GM23248 (cell line): ENCODE measurements around the gene C9orf72. TPM values are rescaled to one million over a fixed set of nuclear protein-coding genes. Genes with fewer than 3 reads are reported as not detected.

Source experiments
- DNase-seq: peaks from one replicate; pipeline ENCODE4 v3.0.0-alpha.2; 2015
- H2AFZ ChIP-seq: fragments of 200-600 bp; sonication (generic); 2 replicates; pipeline ENCODE4 v1.6.1; 2016; ENCODE audit warnings: antibody characterized with exemption
- H3F3A ChIP-seq: fragments of 200-600 bp; sonication (generic); 2 replicates; pipeline ENCODE4 v1.6.1; 2016; ENCODE audit warnings: mild to moderate bottlenecking, antibody characterized with exemption, mixed run types; ENCODE audit not compliant: insufficient read depth
- H3K27ac ChIP-seq: fragments of 200-600 bp; sonication (generic); 2 replicates; pipeline ENCODE4 v1.5.1; 2016; ENCODE audit warnings: mild to moderate bottlenecking
- H3K27me3 ChIP-seq: fragments of 200-600 bp; sonication (generic); replicated peaks from 2 replicates; pipeline ENCODE4 v1.6.1; 2016; ENCODE audit warnings: mild to moderate bottlenecking; ENCODE audit not compliant: insufficient read depth
- H3K36me3 ChIP-seq: fragments of 200-600 bp; sonication (generic); 2 replicates; pipeline ENCODE4 v1.6.1; 2016; ENCODE audit warnings: low read depth, mild to moderate bottlenecking
- H3K4me1 ChIP-seq: fragments of 200-600 bp; sonication (generic); 2 replicates; pipeline ENCODE4 v1.6.1; 2016; ENCODE audit warnings: mild to moderate bottlenecking; ENCODE audit not compliant: insufficient read depth
- H3K4me2 ChIP-seq: fragments of 200-600 bp; sonication (generic); one replicate; pipeline ENCODE4 v1.6.1; 2016; ENCODE audit warnings: mild to moderate bottlenecking; ENCODE audit not compliant: unreplicated experiment
- H3K4me3 ChIP-seq: fragments of 200-600 bp; sonication (generic); 2 replicates; pipeline ENCODE4 v1.5.1; 2016; ENCODE audit warnings: mild to moderate bottlenecking
- H3K79me2 ChIP-seq: fragments of 200-600 bp; sonication (generic); 2 replicates; pipeline ENCODE4 v1.6.1; 2016; ENCODE audit warnings: mild to moderate bottlenecking; ENCODE audit not compliant: insufficient read depth
- H3K9ac ChIP-seq: fragments of 200-600 bp; sonication (generic); 2 replicates; pipeline ENCODE4 v1.6.1; 2016; ENCODE audit warnings: mild to moderate bottlenecking
- H3K9me2 ChIP-seq: fragments of 200-600 bp; sonication (generic); 2 replicates; pipeline ENCODE4 v1.6.1; 2016; ENCODE audit warnings: mixed run types, mild to moderate bottlenecking, moderate library complexity; ENCODE audit not compliant: insufficient read depth
- H3K9me3 ChIP-seq: fragments of 200-600 bp; sonication (generic); one replicate; pipeline ENCODE4 v1.6.1; 2017; ENCODE audit warnings: low read depth
- H4K20me1 ChIP-seq: fragments of 200-600 bp; sonication (generic); 2 replicates; pipeline ENCODE4 v1.6.0; 2016; ENCODE audit not compliant: insufficient read depth
- EZH2 ChIP-seq: fragments of 200-600 bp; sonication (generic); IDR thresholded peaks from 2 replicates; pipeline ENCODE4 v1.6.1; 2018; ENCODE audit warnings: antibody characterized with exemption, mild to moderate bottlenecking; ENCODE audit not compliant: insufficient read depth, poor library complexity, severe bottlenecking
- EZH2phosphoT487 ChIP-seq: fragments of 200-600 bp; sonication (generic); IDR thresholded peaks from 2 replicates; pipeline ENCODE4 v1.6.1; 2018; ENCODE audit warnings: antibody characterized with exemption, moderate library complexity, mild to moderate bottlenecking, low read depth; ENCODE audit not compliant: insufficient read depth
- WGBS, 2 experiments: methylation state at CpG; one replicate each; pipeline ENCODE4 v1.1.6; 2015 to 2017; ENCODE audit warnings: low lambda C conversion rate in 2 of 2, low coverage in 1 of 2; ENCODE audit errors: missing lambda C conversion rate in 2 of 2; 5-methylcytosine and 5-hydroxymethylcytosine counted together
- in situ Hi-C: fragments of 300-500 bp; cut with MboI; formaldehyde crosslinking; loops from 2 replicates; pipeline ENCODE4 v1.15.0; 2020
- polyA plus RNA-seq: library from polyadenylated mRNA; unstranded; fragments of >200 nt; fragmentation: Nextera tagmentation; extraction: Ambion mirVana; gene quantifications from 2 replicates; pipeline ENCODE4 v1.2.1, GENCODE V29; 2016
- total RNA-seq: library from RNA; depleted of rRNA; stranded (reverse); fragments of >200 nt; shearing (Covaris generic); gene quantifications from 2 replicates; pipeline ENCODE4 v1.2.3, GENCODE V29; 2014

Gene C9orf72
- total and polyA plus RNA-seq, 2 experiments from 2014 or later, result 3.3 to 4.0 TPM

- H3K4me3 ChIP-seq, result no peak overlapping the region
- H3K4me1 ChIP-seq, result peaks cover 20% of the 10 kb centered on the region
- in situ Hi-C loops, result loop anchor here (10.0 to 25.0 kb wide), 2 partner anchors 64 to 501 kb away; no protein-coding TSS in a partner anchor
- H3K9me3 ChIP-seq, result no peaks in the 10 kb centered on the region
- H3F3A ChIP-seq, result peaks cover 9% of the 10 kb centered on the region
- 82 to 86% methylated on average over 3 of the region's 3 CpGs for WGBS, 2 experiments
- no peaks in the 10 kb centered on the region for H3K27me3 ChIP-seq
- TF ChIP-seq EZH2 (no peak), EZH2phosphoT487 (no peak)
- H3K9me2 ChIP-seq, result no peaks in the 10 kb centered on the region
- no peak overlapping the region for H3K9ac ChIP-seq
- H3K79me2 ChIP-seq, result no peaks in the 10 kb centered on the region
- H2AFZ ChIP-seq, result no peak overlapping the region
- H3K36me3 ChIP-seq, result no peaks in the 10 kb centered on the region
- no peak overlapping the region for H3K4me2 ChIP-seq
- no peak overlapping the region for H3K27ac ChIP-seq
- H4K20me1 ChIP-seq, result no peaks in the 10 kb centered on the region
- no peak for DNase-seq
These were observed 34.6 kb downstream of the C9orf72 start for GRCh38 chr9:27538647-27539046.

- Histone ChIP-seq H3K27me3 (no peaks in the 10 kb centered on the region), H3K4me3 (no peak overlapping the region), H3K9ac (no peak overlapping the region), H3K27ac (no peak overlapping the region), H2AFZ (no peak overlapping the region), H3K4me2 (no peak overlapping the region), H3K4me1 (peaks cover 20% of the 10 kb centered on the region), H3K36me3 (no peaks in the 10 kb centered on the region), H3K79me2 (no peaks in the 10 kb centered on the region), H3F3A (peaks cover 9% of the 10 kb centered on the region), H3K9me2 (no peaks in the 10 kb centered on the region), H3K9me3 (no peaks in the 10 kb centered on the region), H4K20me1 (no peaks in the 10 kb centered on the region)
- no peak for DNase-seq
- 4 to 18% methylated on average over 1 of the region's 1 CpG for WGBS, 2 experiments
- no peak for TF ChIP-seq EZH2phosphoT487
- TF ChIP-seq EZH2, result no peak
- in situ Hi-C loops, result loop anchor here (10.0 to 25.0 kb wide), 2 partner anchors 63 to 500 kb away; no protein-coding TSS in a partner anchor
These were observed 35.5 kb downstream of the C9orf72 start for GRCh38 chr9:27537756-27538155.

- no peaks in the 10 kb centered on the region for H3K9me3 ChIP-seq
- in situ Hi-C loops, result loop anchor here (10.0 to 25.0 kb wide), 2 partner anchors 62 to 500 kb away; no protein-coding TSS in a partner anchor
- H3K9ac ChIP-seq, result no peak overlapping the region
These were observed 36.2 kb downstream of the C9orf72 start for GRCh38 chr9:27537027-27537435.

GRCh38 chr9:27536168-27536567 is 37.1 kb downstream of the C9orf72 start:
- H3K27ac ChIP-seq, result no peak overlapping the region
- no peak for DNase-seq
- no peak overlapping the region for H3K4me2 ChIP-seq
- H3K79me2 ChIP-seq, result no peaks in the 10 kb centered on the region
- H3K9me3 ChIP-seq, result no peaks in the 10 kb centered on the region
- in situ Hi-C loops, result loop anchor here (10.0 to 25.0 kb wide), 2 partner anchors 61 to 499 kb away; no protein-coding TSS in a partner anchor
- peaks cover 16% of the 10 kb centered on the region for H3K4me1 ChIP-seq
- no peaks in the 10 kb centered on the region for H3K9me2 ChIP-seq
- H3K9ac ChIP-seq, result no peak overlapping the region
- H3K27me3 ChIP-seq, result 0 out of 2 replicates have a peak, but pooled peaks cover 2% of the 10 kb centered on the region
- H3K36me3 ChIP-seq, result no peaks in the 10 kb centered on the region
- peaks cover 9% of the 10 kb centered on the region for H3F3A ChIP-seq
- H4K20me1 ChIP-seq, result no peaks in the 10 kb centered on the region
- TF ChIP-seq EZH2phosphoT487 (no peak), EZH2 (no peak)
- no peak overlapping the region for H2AFZ ChIP-seq
- whole genome bisulfite sequencing, 2 experiments, result 75 to 78% methylated on average over 3 of the region's 3 CpGs
- H3K4me3 ChIP-seq, result no peak overlapping the region

More at GRCh38 chr9:27537027-27537435, 36.2 kb downstream of the C9orf72 start:
- Histone ChIP-seq H3K9me2 (no peaks in the 10 kb centered on the region), H3K4me3 (no peak overlapping the region), H3K27ac (no peak overlapping the region), H3K79me2 (no peaks in the 10 kb centered on the region), H3K27me3 (no peaks in the 10 kb centered on the region), H3F3A (peaks cover 9% of the 10 kb centered on the region), H4K20me1 (no peaks in the 10 kb centered on the region), H3K4me1 (peaks cover 16% of the 10 kb centered on the region), H3K4me2 (no peak overlapping the region), H2AFZ (no peak overlapping the region), H3K36me3 (no peaks in the 10 kb centered on the region)
- no peak for DNase-seq
- TF ChIP-seq EZH2phosphoT487, result no peak
- no peak for TF ChIP-seq EZH2
- WGBS, 2 experiments, result 61 to 66% methylated on average over 7 of the region's 7 CpGs
